NCI-H82 treated with DMSO at 0.1 percent for 48 hours (cell line): ENCODE data around the gene TBCEL.
"Not testable (repeated sequence)": the region's sequence is repeated elsewhere in the genome, so short reads cannot be mapped to it uniquely, and the experiment has no call there.

Experiments used
- DNase-seq: peaks from one replicate; lab custom pipeline; 2025; ENCODE audit not compliant: unreplicated experiment; lab: John Stamatoyannopoulos, UW

Gene TBCEL

GRCh38 chr11:121104312-121104762 is 80.4 kb downstream of the TBCEL start:
- DNase-seq, result no peak

- DNase-seq, result no peak
These were observed 81.2 kb downstream of the TBCEL start for GRCh38 chr11:121105063-121105480.

GRCh38 chr11:121105481-121106195 is 81.7 kb downstream of the TBCEL start:
- DNase-seq, result peak; percentile 7

- no peak for DNase-seq
These were observed 82.9 kb downstream of the TBCEL start for GRCh38 chr11:121106812-121107211.

GRCh38 chr11:121108413-121108812 is 84.5 kb downstream of the TBCEL start:
- no peak for DNase-seq

- no peak for DNase-seq
These were observed 85.6 kb downstream of the TBCEL start for GRCh38 chr11:121109471-121109870.

- DNase-seq, result no peak
These were observed 86.1 kb downstream of the TBCEL start for GRCh38 chr11:121109916-121110586.

- no peak for DNase-seq
These were observed 87.2 kb downstream of the TBCEL start for GRCh38 chr11:121110871-121111724.

- DNase-seq, result peak; percentile 4
These were observed 88.9 kb downstream of the TBCEL start for GRCh38 chr11:121112498-121113455.

- no peak for DNase-seq
These were observed 89.7 kb downstream of the TBCEL start for GRCh38 chr11:121113611-121114010.

- DNase-seq, result not testable (repeated sequence)
These were observed 91.1 kb downstream of the TBCEL start for GRCh38 chr11:121115024-121115423.

- no peak for DNase-seq
These were observed 93.9 kb downstream of the TBCEL start for GRCh38 chr11:121117788-121118187.

GRCh38 chr11:121119440-121119839 is 95.5 kb downstream of the TBCEL start:
- no peak for DNase-seq

- no peak for DNase-seq
These were observed 98.4 kb downstream of the TBCEL start for GRCh38 chr11:121122328-121122727.

- no peak for DNase-seq
These were observed 99.7 kb downstream of the TBCEL start for GRCh38 chr11:121123496-121124069.

GRCh38 chr11:121127809-121128208 is 103.9 kb downstream of the TBCEL start:
- no peak for DNase-seq

- DNase-seq, result no peak
These were observed 105.7 kb downstream of the TBCEL start for GRCh38 chr11:121129362-121130340.

- DNase-seq, result no peak
These were observed 107.8 kb downstream of the TBCEL start for GRCh38 chr11:121131656-121132055.
